ENCODE results near the gene SELENOI.
"Not testable (repeated sequence)": the region's sequence is repeated elsewhere in the genome, so short reads cannot be mapped to it uniquely, and the experiment has no call there.

DNA sequence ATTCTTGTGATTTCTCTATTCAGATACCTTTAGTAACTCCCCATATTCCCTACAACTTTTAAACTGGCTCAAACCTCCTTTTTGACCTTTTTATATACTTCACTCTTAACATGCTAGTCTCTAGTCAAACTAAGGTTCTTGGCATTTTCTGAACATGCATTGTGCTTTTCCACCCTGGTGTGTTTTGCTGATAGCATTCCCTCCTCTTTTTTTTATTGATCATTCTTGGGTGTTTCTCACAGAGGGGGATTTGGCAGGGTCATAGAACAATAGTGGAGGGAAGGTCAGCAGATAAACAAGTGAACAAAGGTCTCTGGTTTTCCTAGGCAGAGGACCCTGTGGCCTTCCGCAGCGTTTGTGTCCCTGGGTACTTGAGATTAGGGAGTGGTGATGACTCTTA is 23.7 kb downstream of the SELENOI start:
- not testable (repeated sequence) for TF ChIP-seq POLR2AphosphoS5 (IDR thresholded peaks at IDR 0.05; ENCODE audit: low read depth, low read length); POLR2A (IDR thresholded peaks at IDR 0.05; ENCODE audit: low read depth, low read length); TAF1 (IDR thresholded peaks at IDR 0.05; ENCODE audit: low read depth, low read length); SPI1 (IDR thresholded peaks at IDR 0.05; ENCODE audit: low read depth, low read length); PAX5 (IDR thresholded peaks at IDR 0.05; ENCODE audit: insufficient read depth, low read length, severe bottlenecking)
